GM12872 (cell line): ENCODE results near the gene SP3.

ENCODE experiments used
- TF ChIP-seq, protein P1 (sequence below): IDR thresholded peaks from 3 replicates; pipeline ENCODE4 v1.5.1; 2011; ENCODE audit warnings: low read depth, mild to moderate bottlenecking, low read length, moderate library complexity; ENCODE audit not compliant: insufficient read depth

The SP3 gene

DNA sequence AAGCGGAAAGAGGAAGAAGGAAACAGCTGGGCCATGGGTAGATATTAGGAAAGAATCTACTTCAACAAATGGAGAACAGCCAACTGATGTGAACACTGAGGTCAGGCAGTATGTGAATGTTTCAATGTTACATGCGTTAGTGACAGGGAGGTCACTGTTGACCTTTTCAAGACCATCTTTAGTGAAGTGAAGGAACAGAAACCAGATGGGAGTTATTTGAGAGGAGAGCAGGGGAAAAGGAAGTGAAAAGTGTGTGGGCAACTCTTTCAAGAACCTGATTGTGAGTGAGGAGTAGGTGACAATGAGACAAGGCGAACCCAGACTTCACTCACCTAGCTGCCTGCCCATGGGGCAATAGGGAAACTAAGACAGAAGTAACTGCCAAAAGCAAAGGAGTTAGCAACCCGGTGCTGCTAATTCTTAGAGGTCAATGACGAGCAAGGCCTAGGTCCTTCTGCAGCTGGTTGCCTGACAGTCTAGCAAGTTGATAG lies 67.0 kb downstream of the SP3 start:
- TF ChIP-seq, protein P1, sequence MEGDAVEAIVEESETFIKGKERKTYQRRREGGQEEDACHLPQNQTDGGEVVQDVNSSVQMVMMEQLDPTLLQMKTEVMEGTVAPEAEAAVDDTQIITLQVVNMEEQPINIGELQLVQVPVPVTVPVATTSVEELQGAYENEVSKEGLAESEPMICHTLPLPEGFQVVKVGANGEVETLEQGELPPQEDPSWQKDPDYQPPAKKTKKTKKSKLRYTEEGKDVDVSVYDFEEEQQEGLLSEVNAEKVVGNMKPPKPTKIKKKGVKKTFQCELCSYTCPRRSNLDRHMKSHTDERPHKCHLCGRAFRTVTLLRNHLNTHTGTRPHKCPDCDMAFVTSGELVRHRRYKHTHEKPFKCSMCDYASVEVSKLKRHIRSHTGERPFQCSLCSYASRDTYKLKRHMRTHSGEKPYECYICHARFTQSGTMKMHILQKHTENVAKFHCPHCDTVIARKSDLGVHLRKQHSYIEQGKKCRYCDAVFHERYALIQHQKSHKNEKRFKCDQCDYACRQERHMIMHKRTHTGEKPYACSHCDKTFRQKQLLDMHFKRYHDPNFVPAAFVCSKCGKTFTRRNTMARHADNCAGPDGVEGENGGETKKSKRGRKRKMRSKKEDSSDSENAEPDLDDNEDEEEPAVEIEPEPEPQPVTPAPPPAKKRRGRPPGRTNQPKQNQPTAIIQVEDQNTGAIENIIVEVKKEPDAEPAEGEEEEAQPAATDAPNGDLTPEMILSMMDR, result no peak

DNA sequence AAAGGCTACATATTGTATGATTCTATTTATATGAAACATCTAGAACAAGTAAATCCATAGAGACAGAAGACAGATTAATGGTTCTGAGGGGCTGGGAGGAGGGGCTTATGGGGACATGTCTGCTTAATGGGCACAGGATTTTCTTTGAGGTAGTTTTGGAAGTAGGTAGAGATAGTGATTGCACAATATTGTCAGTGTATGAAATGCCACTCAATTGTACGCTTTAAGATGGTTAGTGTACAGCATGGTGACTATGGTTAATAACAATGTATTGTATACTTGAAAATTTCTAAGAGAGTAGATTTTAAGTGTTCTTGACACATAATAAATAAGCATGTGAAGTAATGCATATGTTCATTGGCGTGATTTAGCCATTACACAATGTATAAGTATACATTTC lies 68.4 kb downstream of the SP3 start:
- TF ChIP-seq, protein P1, result no peak

DNA sequence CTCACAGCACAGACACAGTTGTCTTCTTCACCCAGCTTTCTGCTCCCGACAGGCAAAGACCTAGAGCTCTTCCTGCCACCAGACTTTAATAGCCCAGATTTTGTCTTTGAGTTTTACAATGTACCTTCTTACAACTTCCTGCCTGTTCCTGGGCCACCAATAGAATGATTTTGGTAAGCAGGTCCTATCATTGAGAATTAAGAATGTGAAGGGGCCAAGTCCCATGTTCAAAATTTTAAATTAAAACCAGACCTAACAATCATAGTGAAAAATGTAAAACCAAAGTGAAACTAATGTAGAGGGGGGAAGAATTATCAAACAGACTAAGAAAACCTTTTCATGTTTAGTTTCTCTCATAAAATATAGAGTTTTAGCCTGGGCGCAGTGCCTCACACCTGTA lies 72.8 kb downstream of the SP3 start:
- TF ChIP-seq, protein P1, result no peak

DNA sequence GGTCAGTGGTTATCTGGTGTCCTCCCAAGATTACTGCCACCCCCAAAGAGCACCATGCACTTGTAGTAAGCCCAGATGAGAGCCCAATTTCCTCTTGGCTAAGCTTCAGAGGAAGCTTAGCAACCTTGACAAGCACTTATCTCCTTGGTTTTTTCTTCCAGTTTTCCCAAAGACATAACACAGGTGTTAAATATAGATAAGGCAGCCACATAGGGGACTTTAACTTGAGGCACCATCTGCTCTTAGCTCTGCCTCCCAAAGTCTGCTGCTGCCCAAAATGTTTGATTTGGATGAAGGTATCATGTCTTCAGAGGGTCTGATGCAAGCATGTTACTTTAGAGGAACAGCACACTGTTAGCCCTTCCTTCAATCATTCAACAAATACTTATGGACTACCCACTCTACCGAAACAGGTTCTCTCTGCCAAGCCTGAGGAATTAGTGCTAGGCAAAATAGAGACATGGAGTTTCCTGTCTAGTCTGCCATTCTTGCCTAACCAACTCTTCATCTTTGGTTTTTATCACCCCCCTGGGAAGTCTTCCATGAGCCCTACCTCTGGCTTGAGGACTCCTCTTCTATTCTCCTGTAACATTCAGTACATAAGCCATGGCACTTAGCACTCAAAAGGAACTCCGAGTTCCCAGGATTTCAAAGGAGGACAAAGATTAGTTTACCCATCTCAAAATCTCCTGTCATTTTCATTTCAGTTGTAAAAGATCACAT lies 73.7 kb downstream of the SP3 start:
- TF ChIP-seq, protein P1, result no peak

DNA sequence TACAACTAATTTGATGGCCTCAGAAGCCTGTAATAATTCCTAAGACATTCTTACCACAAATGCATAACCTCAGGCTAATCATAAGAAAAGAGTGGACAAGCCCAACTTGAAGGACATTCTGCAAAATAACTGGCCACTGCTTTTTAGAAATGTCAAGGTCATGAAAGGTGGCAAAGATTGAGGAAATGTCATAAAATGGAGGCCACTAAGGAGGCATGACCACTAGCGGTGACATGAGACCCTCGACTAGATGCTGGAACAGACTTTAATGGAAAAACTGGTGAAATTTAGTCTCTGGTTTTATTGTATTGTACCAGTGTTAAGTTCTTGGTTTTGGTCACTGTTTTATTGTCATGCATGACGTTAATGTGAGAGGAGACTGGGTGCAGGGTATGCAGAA lies 78.6 kb downstream of the SP3 start:
- TF ChIP-seq, protein P1, result no peak

DNA sequence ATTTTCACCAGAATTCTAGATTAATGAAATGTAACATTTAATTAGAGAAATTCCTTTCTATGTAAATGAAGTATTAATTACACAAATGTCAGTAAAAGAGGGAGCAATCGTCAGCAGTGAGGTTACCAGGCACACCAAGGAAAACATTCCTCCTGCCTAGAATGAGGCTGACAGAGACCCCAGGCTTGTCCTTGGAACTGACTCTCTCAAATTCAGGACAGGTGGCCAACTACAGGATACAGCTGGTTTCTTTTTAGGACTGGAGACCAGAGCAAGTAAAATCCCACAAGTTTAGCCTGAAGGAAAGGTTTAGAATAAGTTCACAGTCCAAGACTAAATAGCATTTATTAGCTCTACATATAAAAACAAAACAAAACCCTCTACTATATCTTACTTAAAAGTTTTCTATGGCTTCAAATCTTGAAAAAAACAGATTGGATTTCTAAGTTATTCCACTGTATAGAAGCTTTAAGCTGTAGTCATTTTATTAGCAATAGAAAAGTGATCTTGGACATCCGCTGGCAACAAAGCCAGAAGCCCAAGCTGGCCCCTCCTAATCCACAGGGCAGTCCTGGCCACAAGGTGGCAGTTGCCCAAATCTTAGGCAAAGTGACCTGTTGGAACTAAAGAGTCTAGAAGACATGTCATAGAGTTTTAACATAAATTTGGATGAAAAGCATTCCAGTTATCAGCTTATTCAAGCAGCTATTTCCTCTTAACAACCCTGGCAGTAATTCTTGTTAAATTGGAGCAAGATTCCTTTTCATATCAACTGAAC lies 81.0 kb downstream of the SP3 start:
- TF ChIP-seq, protein P1, result peak; percentile 56

DNA sequence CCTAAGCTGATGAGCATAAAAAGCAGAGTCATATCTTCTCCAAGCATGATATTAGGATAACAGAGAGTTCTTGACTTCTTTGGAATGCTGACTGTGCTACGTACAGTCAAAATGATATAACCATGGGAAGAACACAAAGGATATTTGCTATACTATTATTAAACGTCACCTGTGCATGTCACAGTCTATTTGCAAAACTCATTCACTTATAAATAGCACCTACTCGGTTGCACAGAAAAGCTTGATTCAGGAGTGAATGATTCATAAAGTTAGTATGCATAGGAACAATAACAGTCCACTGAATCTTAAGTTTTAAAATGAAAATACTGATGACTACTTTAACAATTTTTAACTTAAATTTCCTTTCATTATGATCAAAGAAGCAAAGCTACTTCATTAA lies 83.3 kb downstream of the SP3 start:
- TF ChIP-seq, protein P1, result no peak
